A673 (cell line): ENCODE measurements around the gene LRFN4. TPM values are rescaled to one million over a fixed set of nuclear protein-coding genes. Genes with fewer than 3 reads are reported as not detected.

Experiments
- BruUV-seq: library from RNA; stranded (reverse); fragments of 400-500 nt; replicated peaks from 2 replicates; lab custom pipeline; 2021; lab: Mats Ljungman, UMichigan
- CTCF ChIA-PET: fragments of 300-600 bp; sonication (Branson Sonifier 250); formaldehyde crosslinking; loops from one replicate; lab custom pipeline; 2022; ENCODE audit warnings: antibody characterized with exemption; lab: Charles Lee
- POLR2A ChIA-PET: fragments of 300-600 bp; sonication (Branson Sonifier 250); formaldehyde crosslinking; loops from one replicate; lab custom pipeline; 2022; ENCODE audit warnings: antibody characterized with exemption; ENCODE audit not compliant: low non-redundant PET; lab: Charles Lee
- DNase-seq: peaks from one replicate; pipeline ENCODE4 v3.0.0-alpha.2; 2015; ENCODE audit warnings: low spot score
- H3K27ac ChIP-seq: fragments of 200-600 bp; sonication (generic); 2 replicates; pipeline ENCODE4 v1.5.1; 2016; ENCODE audit warnings: mixed run types, low read depth, mild to moderate bottlenecking, mixed read lengths, antibody characterized with exemption, low read length; ENCODE audit not compliant: poor library complexity, severe bottlenecking
- H3K27me3 ChIP-seq: fragments of 200-600 bp; sonication (generic); replicated peaks from 2 replicates; pipeline ENCODE4 v1.6.1; 2017; ENCODE audit warnings: mixed run types, low read depth, mild to moderate bottlenecking, mixed read lengths, antibody characterized with exemption, low read length; ENCODE audit not compliant: insufficient read depth, poor library complexity
- H3K36me3 ChIP-seq: fragments of 200-600 bp; sonication (generic); 2 replicates; pipeline ENCODE4 v1.6.1; 2016; ENCODE audit warnings: mixed run types, mild to moderate bottlenecking, mixed read lengths, antibody characterized with exemption, low read length; ENCODE audit not compliant: insufficient read depth, poor library complexity, severe bottlenecking
- H3K4me1 ChIP-seq: fragments of 200-600 bp; sonication (generic); 2 replicates; pipeline ENCODE4 v1.6.1; 2017; ENCODE audit warnings: mixed run types, mild to moderate bottlenecking, mixed read lengths, antibody characterized with exemption, low read length; ENCODE audit not compliant: insufficient read depth, poor library complexity, severe bottlenecking
- H3K4me3 ChIP-seq: fragments of 200-600 bp; sonication (generic); 2 replicates; pipeline ENCODE4 v1.5.1; 2016; ENCODE audit warnings: low read depth, mixed run types, mild to moderate bottlenecking, mixed read lengths, low read length; ENCODE audit not compliant: poor library complexity, severe bottlenecking
- H3K9me3 ChIP-seq: fragments of 200-600 bp; sonication (generic); 2 replicates; pipeline ENCODE4 v1.6.1; 2016; ENCODE audit warnings: mixed run types, low read depth, mild to moderate bottlenecking, mixed read lengths, antibody characterized with exemption, low read length; ENCODE audit not compliant: poor library complexity, severe bottlenecking
- CTCF ChIP-seq: fragments of 300-800, 200-600 bp; sonication (generic); conservative IDR thresholded peaks from 2 replicates; pipeline ENCODE4 v1.5.1; 2017; ENCODE audit warnings: low read depth, mild to moderate bottlenecking, antibody characterized with exemption, low read length, moderate library complexity, mixed read lengths
- EZH2 ChIP-seq: fragments of 200-600 bp; sonication (generic); IDR thresholded peaks from 2 replicates; pipeline ENCODE4 v1.6.1; 2017; ENCODE audit warnings: borderline replicate concordance, low read depth, mild to moderate bottlenecking, mixed read lengths, antibody characterized with exemption, low read length; ENCODE audit not compliant: poor library complexity, severe bottlenecking
- intact Hi-C: fragments of 100-400 bp; cut with micrococcal nuclease; formaldehyde crosslinking; loops from one replicate; pipeline ENCODE4 v1.10.0; 2022; ENCODE audit not compliant: unreplicated experiment
- total RNA-seq: library from RNA; stranded (reverse); gene quantifications from 2 replicates; pipeline ENCODE4 v1.2.3, GENCODE V29; 2021

LRFN4 gene
- total RNA-seq, 1 experiment from 2014 or later = 57.2 TPM

DNA sequence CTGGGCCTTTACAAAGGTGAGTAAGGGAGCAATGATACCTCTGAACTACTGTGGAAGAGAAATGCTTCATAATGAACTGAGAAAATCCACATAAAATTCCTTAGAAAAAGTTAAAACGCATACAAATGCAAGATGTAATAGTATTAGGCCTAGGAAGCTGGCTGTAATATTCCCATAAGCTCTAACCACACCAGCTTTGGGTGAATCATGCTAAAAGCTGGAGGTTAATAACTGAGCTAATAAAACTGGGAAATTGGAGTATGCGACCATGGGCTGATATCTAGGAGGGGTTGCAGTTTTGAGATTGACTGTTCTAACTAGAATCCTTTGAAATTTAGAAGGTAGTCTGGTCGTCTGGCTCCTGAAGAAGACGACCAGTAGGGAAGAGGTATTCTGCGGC lies 42.2 kb upstream of the LRFN4 start:
- no peak overlapping the region for H3K4me3 ChIP-seq
- H3K36me3 ChIP-seq = no peaks in the 10 kb centered on the region
- CTCF ChIA-PET = no interaction called here
- no peaks in the 10 kb centered on the region for H3K4me1 ChIP-seq
- no peaks in the 10 kb centered on the region for H3K9me3 ChIP-seq
- BruUV-seq = no TSS peak
- TF ChIP-seq EZH2 (no peak), CTCF (no peak)
- H3K27me3 ChIP-seq = no peaks in the 10 kb centered on the region
- POLR2A ChIA-PET = no interaction called here
- intact Hi-C loops = no loop called here
- no peak for DNase-seq
- no peak overlapping the region for H3K27ac ChIP-seq

DNA sequence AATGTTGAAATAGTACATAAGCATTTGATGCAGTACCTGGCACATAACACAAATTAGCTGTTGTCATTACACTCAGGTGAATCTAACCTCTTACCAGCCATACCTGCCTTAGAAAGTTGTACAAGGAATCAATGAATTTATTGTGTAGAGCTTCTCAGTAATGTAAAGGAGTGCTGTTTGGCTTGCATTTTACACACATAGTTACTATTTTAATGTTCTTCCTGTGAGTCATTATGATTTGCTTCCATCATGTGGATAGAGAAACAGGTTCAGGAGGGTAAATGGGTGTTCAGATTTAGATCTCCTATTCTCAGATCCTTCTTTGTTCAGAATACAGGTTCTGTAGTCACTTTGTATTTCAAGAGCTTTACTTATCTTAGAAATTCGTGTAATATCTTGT lies 41.2 kb upstream of the LRFN4 start:
- TF ChIP-seq EZH2 (no peak), CTCF (no peak)
- no peak for DNase-seq
- ChIA-PET POLR2A (no interaction called here), CTCF (no interaction called here)
- Histone ChIP-seq H3K27ac (no peak overlapping the region), H3K27me3 (no peaks in the 10 kb centered on the region), H3K36me3 (no peaks in the 10 kb centered on the region), H3K9me3 (no peaks in the 10 kb centered on the region), H3K4me1 (no peaks in the 10 kb centered on the region), H3K4me3 (no peak overlapping the region)
- BruUV-seq = no TSS peak
- intact Hi-C loops = no loop called here

DNA sequence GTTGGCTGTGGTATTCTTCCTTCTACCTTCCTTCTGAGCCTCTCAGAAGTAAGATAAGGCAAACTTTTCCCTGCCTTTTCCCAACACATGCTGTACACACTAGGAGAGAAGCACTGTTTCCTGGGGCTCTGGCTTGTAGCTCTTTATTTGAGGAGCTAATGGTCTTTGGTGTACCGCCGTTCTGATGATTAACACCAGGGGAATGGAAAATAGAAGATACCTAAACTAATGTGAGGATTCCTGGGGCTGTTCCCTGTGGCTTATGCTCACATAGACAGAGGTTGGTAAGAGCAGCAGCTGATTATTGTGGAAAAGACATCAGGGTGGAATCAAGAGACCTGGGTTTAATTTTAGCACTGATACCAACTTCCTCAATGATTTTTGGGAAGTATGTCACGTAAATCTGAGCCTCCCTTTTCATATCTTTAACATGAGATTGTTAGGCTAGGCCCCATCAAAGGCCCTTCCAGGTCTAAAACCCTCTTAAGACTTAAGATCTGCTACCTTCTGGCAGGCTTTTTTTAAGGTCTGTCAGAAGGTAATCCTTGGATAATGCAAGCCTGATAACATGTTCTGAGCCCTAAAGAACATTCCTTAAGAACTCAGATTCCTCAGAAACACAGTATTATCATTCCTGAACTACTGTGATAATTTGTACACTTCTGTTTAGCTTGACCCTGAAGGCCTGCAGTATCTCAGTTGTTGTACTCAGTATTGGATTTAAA lies 38.5 kb upstream of the LRFN4 start:
- H3K9me3 ChIP-seq = no peaks in the 10 kb centered on the region
- intact Hi-C loops = no loop called here
- no peaks in the 10 kb centered on the region for H3K4me1 ChIP-seq
- TF ChIP-seq EZH2 (no peak), CTCF (no peak)
- no peak overlapping the region for H3K27ac ChIP-seq
- no peaks in the 10 kb centered on the region for H3K36me3 ChIP-seq
- CTCF ChIA-PET = no interaction called here
- H3K27me3 ChIP-seq = no peaks in the 10 kb centered on the region
- BruUV-seq = no TSS peak
- no peak for DNase-seq
- POLR2A ChIA-PET = no interaction called here
- no peak overlapping the region for H3K4me3 ChIP-seq
